PC-3 (cell line): ENCODE measurements around the gene OR6K3. TPM values are rescaled to one million over a fixed set of nuclear protein-coding genes. Genes with fewer than 3 reads are reported as not detected.

Experiments used
- ATAC-seq: fragments of 200-7000 bp; cut with Tn5 transposase; 2 replicates; pipeline ENCODE4 v1.9.1; 2020; ENCODE audit warnings: mild to moderate bottlenecking, moderate library complexity
- BruUV-seq: library from RNA; stranded (reverse); fragments of 400-500 nt; replicated peaks from 2 replicates; lab custom pipeline; 2021; lab: Mats Ljungman, UMichigan
- CTCF ChIA-PET: fragments of 300-600 bp; sonication (Branson Sonifier 250); formaldehyde crosslinking; loops from one replicate; lab custom pipeline; 2022; ENCODE audit warnings: antibody characterized with exemption; lab: Charles Lee
- POLR2A ChIA-PET: fragments of 300-600 bp; sonication (Branson Sonifier 250); formaldehyde crosslinking; loops from one replicate; lab custom pipeline; 2022; ENCODE audit warnings: antibody characterized with exemption; ENCODE audit not compliant: unreplicated experiment; lab: Charles Lee
- DNase-seq: peaks from one replicate; pipeline ENCODE4 v3.0.0-alpha.2; 2015
- H2AFZ ChIP-seq: fragments of 300-600 bp; sonication (generic); 2 replicates; pipeline ENCODE4 v1.6.0; 2016; ENCODE audit warnings: antibody characterized with exemption, low read length
- H3F3A ChIP-seq: fragments of 300-600 bp; sonication (generic); one replicate; pipeline ENCODE4 v1.6.0; 2017; ENCODE audit warnings: antibody characterized with exemption, low read length, control low read depth, mild to moderate bottlenecking; ENCODE audit not compliant: unreplicated experiment
- H3K27ac ChIP-seq: fragments of 300-600 bp; sonication (generic); 2 replicates; pipeline ENCODE4 v1.5.1; 2016; ENCODE audit warnings: mild to moderate bottlenecking, low read length
- H3K27me3 ChIP-seq: fragments of 300-600 bp; sonication (generic); 2 replicates; pipeline ENCODE4 v1.6.1; 2016; ENCODE audit warnings: low read length, mixed read lengths
- H3K36me3 ChIP-seq: fragments of 300-600 bp; sonication (generic); 2 replicates; pipeline ENCODE4 v1.6.1; 2016; ENCODE audit warnings: low read depth, mixed run types, low read length, mixed read lengths
- H3K4me1 ChIP-seq: fragments of 300-600 bp; sonication (generic); 2 replicates; pipeline ENCODE4 v1.5.1; 2016; ENCODE audit warnings: low read length; ENCODE audit not compliant: insufficient read depth
- H3K4me2 ChIP-seq: fragments of 300-600 bp; sonication (generic); 2 replicates; pipeline ENCODE4 v1.6.0; 2016; ENCODE audit warnings: low read length
- H3K4me3 ChIP-seq: fragments of 300-600 bp; sonication (generic); 2 replicates; pipeline ENCODE4 v1.5.1; 2016; ENCODE audit warnings: mild to moderate bottlenecking, low read length, mixed read lengths
- H3K79me2 ChIP-seq: fragments of 300-600 bp; sonication (generic); 2 replicates; pipeline ENCODE4 v1.6.1; 2017; ENCODE audit warnings: low read length, mixed read lengths
- H3K9ac ChIP-seq: fragments of 300-600 bp; sonication (generic); 2 replicates; pipeline ENCODE4 v1.6.0; 2016; ENCODE audit warnings: mild to moderate bottlenecking, low read length
- H3K9me2 ChIP-seq: fragments of 300-600 bp; sonication (generic); replicated peaks from 2 replicates; pipeline ENCODE4 v1.6.1; 2016; ENCODE audit warnings: mixed run types, low read length, mixed read lengths
- H3K9me3 ChIP-seq: fragments of 300-600 bp; sonication (generic); 2 replicates; pipeline ENCODE4 v1.6.1; 2016; ENCODE audit warnings: low read length, mixed read lengths
- H4K20me1 ChIP-seq: fragments of 300-600 bp; sonication (generic); 2 replicates; pipeline ENCODE4 v1.6.1; 2016; ENCODE audit warnings: low read length, mixed read lengths
- EZH2 ChIP-seq: fragments of 300-600 bp; sonication (generic); IDR thresholded peaks from one replicate; pipeline ENCODE4 v1.6.1; 2017; ENCODE audit warnings: antibody characterized with exemption, mild to moderate bottlenecking, low read length; ENCODE audit not compliant: unreplicated experiment
- EZH2phosphoT487 ChIP-seq: fragments of 300-600 bp; sonication (generic); IDR thresholded peaks from 2 replicates; pipeline ENCODE4 v1.6.1; 2018; ENCODE audit warnings: mild to moderate bottlenecking, antibody characterized with exemption, low read length, borderline replicate concordance
- intact Hi-C: fragments of 100-400 bp; cut with micrococcal nuclease; formaldehyde crosslinking; loops from 2 replicates; pipeline ENCODE4 v1.9.0; 2023
- total RNA-seq: library from RNA; depleted of rRNA; stranded (reverse); fragments of >200 nt; gene quantifications from 2 replicates; pipeline ENCODE4 v1.2.3, GENCODE V29; 2014
- TF ChIP-seq, protein P1 (sequence below): fragments of 300-600 bp; sonication (generic); conservative IDR thresholded peaks from 2 replicates; pipeline ENCODE4 v1.5.1; 2017; ENCODE audit warnings: antibody characterized with exemption, low read depth, mild to moderate bottlenecking, low read length

OR6K3 gene
- total RNA-seq, 1 experiment from 2014 or later, result not detected

DNA sequence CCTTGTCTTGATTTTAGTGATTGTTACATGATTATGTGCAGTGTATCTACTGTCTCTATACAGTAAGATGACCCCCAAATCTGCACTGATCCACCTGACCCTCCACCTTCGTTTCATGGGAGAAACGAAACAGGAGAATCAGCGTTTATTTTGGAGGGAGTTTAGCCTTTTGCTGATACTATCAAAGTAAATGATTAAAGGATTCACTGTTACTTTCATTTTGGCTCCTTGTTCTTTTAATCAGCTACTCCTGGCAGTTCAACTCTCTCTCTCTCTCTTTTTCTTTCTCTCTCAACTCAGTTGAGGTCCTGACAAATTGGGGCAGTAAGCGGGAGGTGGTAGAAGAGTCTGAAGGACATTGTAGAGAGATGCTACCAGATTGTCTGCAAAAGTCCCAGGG is 9.9 kb upstream of the OR6K3 start:
- no peaks in the 10 kb centered on the region for H3K4me1 ChIP-seq
- no peak for DNase-seq
- H3K9me3 ChIP-seq, result no peaks in the 10 kb centered on the region
- TF ChIP-seq EZH2 (no peak), EZH2phosphoT487 (no peak)
- TF ChIP-seq, protein P1, sequence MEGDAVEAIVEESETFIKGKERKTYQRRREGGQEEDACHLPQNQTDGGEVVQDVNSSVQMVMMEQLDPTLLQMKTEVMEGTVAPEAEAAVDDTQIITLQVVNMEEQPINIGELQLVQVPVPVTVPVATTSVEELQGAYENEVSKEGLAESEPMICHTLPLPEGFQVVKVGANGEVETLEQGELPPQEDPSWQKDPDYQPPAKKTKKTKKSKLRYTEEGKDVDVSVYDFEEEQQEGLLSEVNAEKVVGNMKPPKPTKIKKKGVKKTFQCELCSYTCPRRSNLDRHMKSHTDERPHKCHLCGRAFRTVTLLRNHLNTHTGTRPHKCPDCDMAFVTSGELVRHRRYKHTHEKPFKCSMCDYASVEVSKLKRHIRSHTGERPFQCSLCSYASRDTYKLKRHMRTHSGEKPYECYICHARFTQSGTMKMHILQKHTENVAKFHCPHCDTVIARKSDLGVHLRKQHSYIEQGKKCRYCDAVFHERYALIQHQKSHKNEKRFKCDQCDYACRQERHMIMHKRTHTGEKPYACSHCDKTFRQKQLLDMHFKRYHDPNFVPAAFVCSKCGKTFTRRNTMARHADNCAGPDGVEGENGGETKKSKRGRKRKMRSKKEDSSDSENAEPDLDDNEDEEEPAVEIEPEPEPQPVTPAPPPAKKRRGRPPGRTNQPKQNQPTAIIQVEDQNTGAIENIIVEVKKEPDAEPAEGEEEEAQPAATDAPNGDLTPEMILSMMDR, result no peak
- H3K4me2 ChIP-seq, result no peak overlapping the region
- intact Hi-C loops, result no loop called here
- no peak for ATAC-seq
- 0 out of 2 replicates have a peak, but pooled peaks cover 5% of the 10 kb centered on the region for H3K27me3 ChIP-seq
- no peak overlapping the region for H3K9ac ChIP-seq
- ChIA-PET POLR2A (no interaction called here), CTCF (no interaction called here)
- H4K20me1 ChIP-seq, result no peaks in the 10 kb centered on the region
- H3F3A ChIP-seq, result no peaks in the 10 kb centered on the region
- no peaks in the 10 kb centered on the region for H3K9me2 ChIP-seq
- no peak overlapping the region for H3K27ac ChIP-seq
- BruUV-seq, result no TSS peak
- no peaks in the 10 kb centered on the region for H3K79me2 ChIP-seq
- H2AFZ ChIP-seq, result no peak overlapping the region
- H3K4me3 ChIP-seq, result no peak overlapping the region
- no peaks in the 10 kb centered on the region for H3K36me3 ChIP-seq

DNA sequence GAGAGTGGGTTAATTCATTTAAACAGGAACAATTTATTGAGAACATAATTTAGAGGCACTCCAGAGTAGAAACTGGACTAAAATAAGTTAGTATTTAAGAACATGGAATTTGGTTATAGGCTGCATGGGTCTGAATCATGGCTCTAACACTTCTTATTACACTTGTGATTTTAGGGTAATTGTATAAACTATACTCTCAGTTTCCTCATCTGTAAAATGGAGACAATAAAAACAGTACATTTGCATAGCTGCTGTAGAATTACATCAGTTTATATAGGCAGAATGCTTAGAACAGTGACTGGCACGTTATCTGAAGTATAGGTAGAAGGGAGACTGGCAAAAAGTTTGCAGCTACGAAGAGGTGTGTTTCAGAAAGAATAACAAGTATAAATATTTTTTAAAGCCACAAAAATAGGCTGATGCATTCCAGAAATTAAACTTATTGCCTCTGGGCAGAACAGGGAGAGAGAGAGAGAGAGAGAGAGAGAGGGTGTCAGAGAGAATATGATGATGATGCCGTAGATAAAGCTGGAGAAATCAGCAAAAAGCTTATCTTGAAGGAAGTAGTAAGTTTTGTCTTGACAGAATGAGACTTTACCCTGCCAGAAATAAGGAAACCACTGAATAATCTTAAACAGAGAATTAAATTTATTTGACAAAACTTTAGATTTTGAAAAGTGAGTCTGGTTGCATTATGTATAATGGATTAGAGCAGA is 8.1 kb upstream of the OR6K3 start:
- Histone ChIP-seq H3K4me2 (no peak overlapping the region), H3K36me3 (no peaks in the 10 kb centered on the region), H3K27me3 (peaks cover 18% of the 10 kb centered on the region; the same call in 1 of the 2 replicates), H3K27ac (no peak overlapping the region), H3K4me1 (no peaks in the 10 kb centered on the region), H3K9me3 (no peaks in the 10 kb centered on the region), H3K79me2 (no peaks in the 10 kb centered on the region), H2AFZ (no peak overlapping the region), H3K9me2 (no peaks in the 10 kb centered on the region), H3F3A (no peaks in the 10 kb centered on the region), H3K4me3 (no peak overlapping the region), H3K9ac (no peak overlapping the region), H4K20me1 (no peaks in the 10 kb centered on the region)
- intact Hi-C loops, result no loop called here
- POLR2A ChIA-PET, result no interaction called here
- CTCF ChIA-PET, result no interaction called here
- no peak for ATAC-seq
- TF ChIP-seq, protein P1, result no peak
- TF ChIP-seq EZH2 (no peak), EZH2phosphoT487 (no peak)
- BruUV-seq, result no TSS peak
- DNase-seq, result no peak

DNA sequence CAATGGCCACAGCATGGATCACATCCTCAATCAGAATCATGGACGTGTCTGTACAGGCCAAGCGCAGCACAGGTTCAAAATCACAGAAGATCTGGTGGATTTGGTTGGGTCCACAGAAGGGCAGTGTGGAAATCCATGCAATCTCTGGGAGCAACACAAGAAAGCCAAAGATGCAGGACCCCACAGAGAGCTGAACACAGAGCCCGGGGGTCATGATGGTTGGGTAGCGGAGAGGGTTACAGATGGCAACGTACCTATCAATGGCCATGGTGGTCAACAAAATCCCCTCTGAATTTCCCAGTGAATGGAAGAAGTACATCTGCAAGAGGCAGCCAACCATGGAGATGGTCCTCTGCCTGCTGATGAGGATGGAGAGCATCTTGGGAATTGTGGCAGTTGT is 3.9 kb upstream of the OR6K3 start:
- no peaks in the 10 kb centered on the region for H3K9me2 ChIP-seq
- ATAC-seq (no peak), DNase-seq (no peak)
- ChIA-PET CTCF (no interaction called here), POLR2A (no interaction called here)
- no peaks in the 10 kb centered on the region for H4K20me1 ChIP-seq
- no peaks in the 10 kb centered on the region for H3F3A ChIP-seq
- no peak overlapping the region for H3K4me2 ChIP-seq
- no peak overlapping the region for H3K9ac ChIP-seq
- no peak overlapping the region for H2AFZ ChIP-seq
- no peaks in the 10 kb centered on the region for H3K4me1 ChIP-seq
- TF ChIP-seq EZH2phosphoT487, result no peak
- TF ChIP-seq EZH2, result no peak
- TF ChIP-seq, protein P1, result no peak
- BruUV-seq, result no TSS peak
- H3K79me2 ChIP-seq, result no peaks in the 10 kb centered on the region
- intact Hi-C loops, result no loop called here
- H3K9me3 ChIP-seq, result no peaks in the 10 kb centered on the region
- H3K27me3 ChIP-seq, result peaks cover 18% of the 10 kb centered on the region; the same call in 1 of the 2 replicates
- no peak overlapping the region for H3K27ac ChIP-seq
- H3K4me3 ChIP-seq, result no peak overlapping the region
- no peaks in the 10 kb centered on the region for H3K36me3 ChIP-seq
